Mesenteric fat pad (tissue), 1 donor: ENCODE measurements around the gene DLST. TPM values are rescaled to one million over a fixed set of nuclear protein-coding genes. Genes with fewer than 3 reads are reported as not detected.

Experiments
- DNase-seq: peaks from one replicate; pipeline ENCODE4 v3.0.0-alpha.2; 2020; ENCODE audit warnings: low spot score
- total RNA-seq: library from RNA; stranded (reverse); fragmentation: NEBNext Ultra II Directional; extraction: Animal tissue kit (Norgen Biotek cat#: 25700); gene quantifications from one replicate; pipeline ENCODE4 v1.2.1, GENCODE V29; 2021
- donor health status: DM: yes; HTN: yes; CAD: no.

Gene DLST
- total RNA-seq, 1 donor from 2014 or later: 143 TPM

DNA sequence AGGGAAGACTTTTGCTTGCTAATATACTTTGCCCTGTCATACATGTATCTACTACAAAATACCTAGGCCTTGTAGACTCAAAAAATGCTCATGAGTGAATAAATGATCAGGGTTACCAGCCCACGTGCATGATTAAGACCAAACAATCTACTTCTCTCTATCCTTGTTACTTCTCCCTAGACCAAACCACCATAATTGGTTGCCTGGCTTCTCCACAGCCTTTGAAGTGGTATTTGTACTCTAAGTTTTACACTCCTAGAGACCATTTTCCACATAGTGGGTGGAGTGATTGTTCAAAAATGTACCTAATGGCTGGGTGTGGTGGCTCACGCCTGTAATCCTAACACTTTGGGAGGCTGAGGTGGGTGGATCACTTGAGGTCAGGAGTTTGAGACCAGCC lies 55.5 kb downstream of the DLST start:
- DNase-seq: no peak

DNA sequence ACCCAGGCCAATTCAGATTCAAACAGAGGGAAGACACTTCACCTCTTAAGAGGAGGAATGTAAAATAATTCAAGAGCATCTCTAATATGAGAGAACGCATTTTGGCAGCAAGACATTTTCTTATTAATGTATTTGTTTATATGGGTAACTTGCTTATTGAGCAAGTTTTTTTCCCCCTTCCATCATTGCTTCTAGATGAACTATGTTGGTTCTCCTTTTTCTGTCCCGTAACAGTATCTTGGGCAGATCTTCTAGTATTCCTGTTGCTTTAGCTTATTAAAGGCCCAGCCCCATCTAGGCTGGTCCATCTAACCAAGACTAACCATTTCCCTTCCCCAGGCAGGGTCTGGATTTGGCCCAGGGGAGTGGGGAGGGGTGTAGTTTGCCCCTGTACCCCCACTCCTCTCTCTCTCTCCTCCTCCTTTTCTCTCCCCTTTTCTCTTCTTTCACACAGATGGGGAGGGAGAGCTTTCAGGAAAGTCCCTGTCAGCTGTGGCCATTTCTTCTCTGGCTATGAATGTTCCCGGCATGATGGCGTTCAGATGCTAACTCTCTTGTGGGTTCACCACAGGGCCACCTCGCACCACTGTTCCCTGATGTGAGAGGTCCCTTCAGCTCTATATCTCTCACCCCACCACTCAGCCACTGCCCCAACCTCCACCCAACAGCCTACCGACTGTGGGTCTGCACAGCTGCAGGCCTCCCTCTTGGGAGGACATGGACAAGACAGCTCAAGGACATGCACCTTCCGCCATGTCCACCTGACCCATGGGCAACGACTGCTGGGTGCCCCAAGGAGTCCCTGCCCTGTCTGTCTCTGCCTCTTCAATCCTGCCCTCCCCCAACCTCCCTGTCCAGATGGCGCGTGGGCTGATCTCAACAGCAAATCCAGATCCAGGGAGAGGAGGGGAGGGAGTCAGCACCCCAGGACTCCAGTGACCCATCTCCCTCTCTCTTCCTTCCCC lies 57.1 kb downstream of the DLST start:
- DNase-seq: no peak

DNA sequence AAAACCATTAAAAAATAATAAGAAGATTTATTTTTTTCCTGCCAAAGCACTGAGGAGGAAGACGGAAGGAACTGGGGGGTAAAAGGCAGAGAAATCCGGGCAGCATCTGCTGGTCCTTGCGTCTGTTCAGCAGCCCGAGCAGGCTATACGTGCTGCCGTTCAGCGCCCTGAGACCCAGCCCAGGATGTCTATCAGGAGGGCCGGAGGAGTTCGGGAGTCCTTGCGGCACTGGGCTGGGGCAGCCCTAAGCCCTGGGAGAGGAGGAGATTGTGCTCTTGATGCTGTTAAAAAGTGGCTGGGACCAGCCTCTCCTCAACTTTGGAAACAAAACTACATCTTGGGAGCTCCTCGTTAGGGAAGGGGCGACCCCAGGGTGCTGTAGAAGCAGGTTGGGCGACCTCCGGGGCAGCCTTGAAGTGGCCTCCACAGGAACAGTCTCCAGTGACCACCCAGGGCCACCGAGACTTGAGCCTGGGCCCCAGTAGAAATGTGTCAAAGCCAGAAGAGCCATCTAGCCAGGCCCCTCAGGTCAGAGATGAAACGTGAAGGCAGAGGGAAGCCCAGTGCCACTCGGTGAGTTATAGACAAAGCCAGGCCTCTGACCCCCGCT lies 59.3 kb downstream of the DLST start:
- DNase-seq: no peak

GRCh38 chr14:74941676-74942097 lies 60.0 kb downstream of the DLST start:
- DNase-seq: no peak

GRCh38 chr14:74942181-74942580 lies 60.5 kb downstream of the DLST start:
- DNase-seq: no peak

DNA sequence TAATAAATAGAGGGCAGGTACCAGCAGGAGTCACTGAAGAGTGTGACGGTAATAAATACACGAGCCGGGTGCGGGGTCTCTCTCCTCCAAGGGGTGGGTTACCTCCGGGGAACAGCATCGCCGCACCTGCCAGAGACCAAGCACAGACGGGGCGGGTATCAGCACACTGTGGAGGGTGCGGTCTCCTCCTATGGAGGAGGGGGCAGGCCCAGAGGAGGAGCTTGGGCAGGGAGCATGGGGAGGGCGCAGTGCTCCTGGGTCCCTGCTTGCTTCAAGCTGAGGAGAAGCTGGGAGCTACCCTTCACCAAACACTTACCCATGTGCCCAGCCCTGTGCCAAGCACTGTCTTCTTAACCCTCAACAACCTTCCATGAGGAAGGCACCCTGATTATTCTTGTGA lies 60.9 kb downstream of the DLST start:
- no peak for DNase-seq

DNA sequence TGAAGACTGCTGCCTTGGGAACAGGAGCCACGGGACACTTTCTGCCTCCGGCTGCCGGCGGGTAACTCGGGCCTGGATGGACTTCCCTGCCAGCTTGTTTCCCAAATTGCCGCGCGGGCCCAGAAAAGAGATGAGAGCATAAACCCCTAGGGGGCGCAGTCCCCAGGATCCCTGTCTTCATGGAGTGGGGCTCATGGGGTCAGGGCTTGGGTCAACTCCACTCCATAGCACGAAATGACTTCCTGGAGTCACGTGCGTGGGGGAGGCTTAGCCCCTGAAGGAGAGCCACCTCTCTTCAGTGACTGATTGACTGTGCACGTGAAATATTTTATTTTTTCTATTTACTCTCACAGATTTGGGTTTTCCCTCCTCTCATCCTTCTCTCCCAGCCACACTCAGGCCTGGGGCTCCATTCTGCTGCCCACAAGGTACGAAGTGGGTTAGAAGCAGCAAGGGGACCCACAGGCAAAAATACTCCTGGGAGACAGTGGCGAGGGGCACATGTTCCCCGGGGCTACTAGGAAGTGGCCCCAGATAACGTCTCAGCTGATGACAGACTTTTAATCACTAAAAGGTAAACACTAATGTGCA lies 63.6 kb downstream of the DLST start:
- no peak for DNase-seq

DNA sequence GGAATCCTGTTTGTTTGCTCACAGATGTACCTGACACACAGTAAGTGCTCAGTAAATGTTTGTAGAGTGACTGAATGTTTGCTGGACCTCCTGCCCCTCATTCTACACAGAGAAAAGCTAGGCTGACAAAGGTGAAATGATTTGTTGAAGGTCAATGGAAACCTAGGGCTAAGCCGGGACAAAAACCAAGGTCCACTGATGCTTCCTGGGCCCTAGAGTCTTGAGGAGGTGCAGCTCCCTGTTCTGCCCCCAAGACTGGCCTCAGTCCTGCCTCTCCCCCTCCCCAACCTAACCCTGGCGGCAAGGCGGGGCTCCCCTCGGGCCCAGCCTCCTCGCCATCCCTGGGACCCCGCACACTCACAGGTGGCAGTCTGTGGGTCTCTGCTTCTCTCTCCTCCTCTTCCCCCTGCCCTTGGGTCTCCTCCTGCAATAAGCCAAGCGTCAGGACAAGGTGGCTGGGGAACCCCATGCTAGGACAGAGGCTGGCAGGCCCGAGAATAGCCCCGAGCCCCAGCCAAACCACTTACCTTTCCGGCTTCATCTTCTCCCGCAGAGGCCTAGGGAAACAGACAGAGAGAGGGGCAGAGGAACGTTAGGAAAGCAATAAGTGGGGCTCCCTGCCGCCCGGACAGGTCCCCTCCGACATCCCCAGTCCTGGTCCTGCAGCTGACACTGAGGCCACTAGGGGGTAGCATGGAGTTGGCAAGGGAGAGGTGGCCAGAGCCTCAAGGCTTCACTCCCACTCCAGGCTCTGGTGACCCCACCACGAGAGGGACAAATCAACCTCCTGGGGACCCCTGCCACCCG lies 64.3 kb downstream of the DLST start:
- DNase-seq: no peak

DNA sequence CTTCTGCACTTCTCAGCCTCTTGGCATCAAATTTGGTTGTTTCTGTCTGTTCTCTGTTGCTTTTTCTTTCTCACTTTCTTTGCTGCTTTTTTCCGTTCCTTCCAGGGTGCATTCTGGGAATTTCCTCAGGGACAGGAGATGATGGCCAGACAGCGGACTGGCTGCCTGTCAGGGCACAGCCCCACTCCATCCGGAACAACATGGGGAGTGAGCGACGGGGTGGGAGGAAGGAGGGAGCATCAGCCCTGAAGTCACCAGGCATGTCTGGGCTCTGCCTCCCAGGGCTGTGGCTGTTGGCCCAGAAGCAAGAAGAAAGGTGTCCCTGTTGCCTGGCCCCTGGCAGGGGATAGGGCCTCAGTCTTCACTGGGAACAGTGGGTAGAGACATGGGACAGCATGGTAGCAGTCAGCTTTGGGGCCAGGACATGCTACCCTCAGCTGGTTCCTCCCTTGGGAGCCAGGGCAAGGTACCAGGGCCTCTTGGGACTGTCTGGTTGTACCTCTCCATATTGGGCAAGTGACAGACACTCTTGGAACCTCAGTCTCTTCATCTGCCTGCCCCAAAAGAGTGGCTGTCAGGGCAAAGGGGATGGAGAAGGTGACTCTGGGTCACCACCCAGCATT lies 65.1 kb downstream of the DLST start:
- DNase-seq: no peak

DNA sequence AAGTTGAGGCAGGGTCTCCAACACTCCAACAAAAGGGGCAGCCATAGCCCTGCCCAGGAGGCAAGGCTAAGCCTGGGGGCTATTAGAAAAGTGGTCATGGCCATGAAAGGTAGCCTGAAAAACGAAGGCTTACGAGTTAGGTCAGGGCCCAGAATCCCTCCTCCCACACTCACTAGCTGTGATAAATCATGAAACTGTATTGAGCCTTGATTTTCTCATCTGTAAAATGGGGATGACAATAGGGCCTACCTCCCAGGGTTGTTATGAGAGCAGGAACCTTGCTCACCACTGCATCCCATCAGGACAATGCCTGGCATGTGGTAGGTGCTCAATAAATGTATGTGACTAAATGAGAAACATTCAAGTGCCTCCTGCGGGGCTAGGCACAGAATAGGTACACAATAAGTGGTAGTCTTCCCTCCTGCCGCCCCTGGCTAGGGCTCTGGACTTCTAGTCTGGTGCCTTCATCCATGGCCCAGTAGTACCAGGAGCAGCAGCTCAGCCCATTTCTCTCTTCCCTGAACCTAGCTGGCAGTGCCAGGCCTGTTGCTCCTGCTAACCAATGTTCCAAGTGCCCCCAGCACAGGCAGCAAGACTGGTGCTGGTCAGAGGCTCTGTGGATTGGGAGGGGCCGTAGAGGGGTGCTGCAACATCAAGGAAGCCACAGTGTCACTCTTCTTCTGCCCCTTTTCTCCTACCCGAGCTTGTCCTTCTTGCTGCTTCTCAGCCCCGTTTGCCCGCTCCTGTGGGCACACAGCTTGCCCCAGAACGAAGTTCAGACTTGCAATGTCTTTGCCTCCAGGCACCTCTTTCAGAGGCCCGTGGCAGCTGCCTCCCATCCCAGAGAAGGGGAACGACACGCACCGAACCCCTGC lies 65.9 kb downstream of the DLST start:
- DNase-seq: no peak

DNA sequence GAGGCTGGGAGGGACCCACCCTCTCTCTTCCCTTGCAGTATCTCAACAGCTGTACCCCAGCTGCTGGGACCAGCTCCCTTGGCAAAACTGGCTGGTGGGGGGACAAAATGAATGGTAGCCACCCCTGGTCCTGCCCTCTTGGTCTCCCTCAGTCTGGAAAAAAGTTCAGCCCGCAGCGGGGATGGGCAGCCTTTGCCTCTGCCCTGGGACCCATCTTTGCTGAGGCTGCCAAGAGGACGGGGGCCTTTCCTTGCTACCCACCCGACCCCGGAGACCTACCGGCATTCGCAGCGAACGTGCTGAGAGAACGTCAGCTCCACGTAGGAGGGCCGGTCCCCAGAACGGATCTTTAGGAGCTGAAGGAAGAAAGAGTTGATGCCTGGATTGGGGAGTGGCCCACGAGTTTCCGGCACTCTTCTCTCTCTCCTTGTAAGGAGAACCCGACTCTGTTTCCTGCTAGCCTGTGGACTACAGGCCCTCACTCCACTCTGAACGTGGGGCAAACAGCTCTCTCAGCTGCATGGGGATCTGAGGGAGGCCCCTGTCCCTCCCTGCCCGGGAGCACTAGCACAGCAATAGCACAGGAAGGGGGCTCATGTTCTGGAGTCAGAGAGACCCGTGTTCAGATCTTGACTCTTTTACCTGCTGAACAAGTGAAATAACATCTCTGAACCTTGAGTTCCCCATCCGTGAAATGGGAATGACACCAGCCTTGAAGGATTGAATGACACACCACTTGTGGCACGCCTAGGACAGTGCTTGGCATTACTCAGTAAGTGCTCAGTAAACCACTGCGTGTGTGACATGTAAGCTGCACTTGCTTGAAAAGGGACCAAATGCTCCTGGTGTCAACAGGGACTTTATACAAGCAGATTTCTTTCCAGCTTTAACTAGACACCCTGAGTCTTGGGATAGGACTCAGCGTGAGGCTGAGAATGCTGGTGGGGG lies 66.8 kb downstream of the DLST start:
- DNase-seq: no peak

DNA sequence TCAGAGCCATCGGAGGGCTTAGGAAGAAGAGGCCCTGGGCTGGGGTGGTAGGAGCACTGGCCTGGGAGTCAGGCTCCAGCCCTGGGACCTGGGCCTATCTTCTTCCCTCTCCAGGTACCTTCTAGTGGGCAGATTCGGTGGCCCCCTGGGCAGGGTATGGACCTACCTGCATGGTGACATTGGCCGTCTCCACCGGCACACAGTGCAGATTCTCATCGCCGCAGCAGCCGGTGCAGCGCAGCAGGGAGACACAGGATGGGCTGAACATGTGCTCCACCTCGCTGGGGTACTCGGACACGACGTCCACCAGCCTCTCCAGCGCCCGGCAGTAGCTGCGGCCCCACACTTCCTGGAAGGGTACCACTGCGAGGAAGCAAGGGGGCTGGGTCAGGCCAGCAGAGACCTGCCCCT lies 67.5 kb downstream of the DLST start:
- DNase-seq: no peak

- no peak for DNase-seq
These were observed 68.3 kb downstream of the DLST start for GRCh38 chr14:74949859-74950573.

DNA sequence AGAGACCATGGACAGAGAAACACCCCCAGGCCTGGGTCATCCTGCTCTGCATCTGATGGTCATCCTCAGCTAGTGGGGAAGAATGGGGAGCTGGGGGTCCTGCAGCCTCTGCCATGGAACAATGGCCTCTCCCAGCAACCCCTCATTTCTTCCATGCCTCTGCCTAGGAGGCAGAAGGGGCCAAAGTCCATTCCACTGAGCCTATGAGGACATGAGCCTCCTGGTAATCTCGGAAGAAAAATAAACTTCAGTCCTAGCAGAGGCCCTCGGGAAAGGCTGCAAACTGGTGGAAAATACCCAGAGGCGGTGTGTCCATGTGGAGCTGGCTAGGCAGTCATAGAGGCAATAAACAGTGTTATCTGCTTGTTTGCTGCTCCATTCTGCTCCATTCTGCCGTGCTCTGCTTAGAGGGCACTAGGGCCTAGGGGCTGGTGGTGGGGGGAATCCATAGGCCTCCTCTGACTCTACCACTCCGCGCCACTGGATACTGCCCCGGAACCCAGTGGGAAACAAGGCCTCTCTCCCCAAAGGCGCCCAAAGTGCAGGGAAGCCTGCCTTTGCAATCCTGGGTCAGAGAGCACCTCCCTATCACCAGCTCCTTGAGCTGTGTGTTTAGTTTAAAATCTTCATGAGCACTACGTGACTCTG lies 69.2 kb downstream of the DLST start:
- no peak for DNase-seq

- DNase-seq: no peak
These were observed 69.9 kb downstream of the DLST start for GRCh38 chr14:74951443-74952179.

GRCh38 chr14:74952180-74952665 lies 70.5 kb downstream of the DLST start:
- no peak for DNase-seq
